Panc1 (cell line): ENCODE measurements around the gene PCNX2. TPM values are rescaled to one million over a fixed set of nuclear protein-coding genes. Genes with fewer than 3 reads are reported as not detected.

Experiments
- ATAC-seq: fragments of 200-7000 bp; cut with Tn5 transposase; 2 replicates; pipeline ENCODE4 v1.9.1; 2020; ENCODE audit warnings: mild to moderate bottlenecking, moderate library complexity
- BruUV-seq: library from RNA; stranded (reverse); fragments of 400-500 nt; replicated peaks from 2 replicates; lab custom pipeline; 2021; lab: Mats Ljungman, UMichigan
- CTCF ChIA-PET: fragments of 300-600 bp; sonication (Branson Sonifier 250); formaldehyde crosslinking; loops from one replicate; lab custom pipeline; 2022; ENCODE audit warnings: antibody characterized with exemption; lab: Charles Lee
- POLR2A ChIA-PET: fragments of 300-600 bp; sonication (Branson Sonifier 250); formaldehyde crosslinking; loops from one replicate; lab custom pipeline; 2022; ENCODE audit warnings: antibody characterized with exemption; lab: Charles Lee
- DNase-seq: peaks from one replicate; pipeline ENCODE4 v3.0.0-alpha.2; 2010; ENCODE audit warnings: low read depth, low spot score
- H3K27ac ChIP-seq: 2 replicates; pipeline ENCODE4 v1.5.1; 2011; ENCODE audit warnings: mild to moderate bottlenecking, low read length, inconsistent platforms
- H3K27me3 ChIP-seq: fragments of 200-500 bp; sonication (Bioruptor generic); 2 replicates; pipeline ENCODE4 v1.6.0; 2014; ENCODE audit warnings: low read length, inconsistent platforms; ENCODE audit not compliant: control insufficient read depth, insufficient read depth
- H3K36me3 ChIP-seq: fragments of 200-500 bp; sonication (Bioruptor generic); 2 replicates; pipeline ENCODE4 v1.5.1; 2014; ENCODE audit warnings: inconsistent platforms, mild to moderate bottlenecking, low read length, moderate library complexity; ENCODE audit not compliant: control insufficient read depth, insufficient read depth
- H3K4me1 ChIP-seq: 2 replicates; pipeline ENCODE4 v1.5.1; 2011; ENCODE audit warnings: inconsistent platforms, mild to moderate bottlenecking, low read length, moderate library complexity; ENCODE audit not compliant: control insufficient read depth, insufficient read depth
- H3K4me3 ChIP-seq, 2 experiments: 2 replicates each; pipeline ENCODE4 v1.5.1; 2011 to 2012; ENCODE audit warnings: low read depth in 2 of 2, low read length in 2 of 2, mild to moderate bottlenecking in 2 of 2, inconsistent platforms in 1 of 2, moderate library complexity in 1 of 2
- H3K9me3 ChIP-seq: fragments of 200-500 bp; sonication (Bioruptor generic); 2 replicates; pipeline ENCODE4 v1.5.1; 2014; ENCODE audit warnings: low read depth, mild to moderate bottlenecking, inconsistent platforms, low read length, moderate library complexity; ENCODE audit not compliant: control insufficient read depth, insufficient read depth
- CTCF ChIP-seq: fragments of 450-650 bp; IDR thresholded peaks from 2 replicates; pipeline ENCODE4 v1.5.1; 2017; ENCODE audit warnings: mild to moderate bottlenecking
- POLR2AphosphoS5 ChIP-seq: IDR thresholded peaks from 2 replicates; pipeline ENCODE4 v1.6.1; 2012; ENCODE audit warnings: mild to moderate bottlenecking, low read depth, low read length, moderate library complexity
- REST ChIP-seq, 2 experiments: IDR thresholded peaks; 2 replicates each; pipeline ENCODE4 v1.6.1; 2011 to 2012; ENCODE audit warnings: low read depth in 2 of 2, control low read depth in 1 of 2, low read length in 1 of 2, mild to moderate bottlenecking in 1 of 2, moderate library complexity in 1 of 2; ENCODE audit not compliant: insufficient read depth in 1 of 2
- SIN3A ChIP-seq: IDR thresholded peaks from 2 replicates; pipeline ENCODE4 v1.6.1; 2012; ENCODE audit warnings: low read depth, mild to moderate bottlenecking, low read length, moderate library complexity, borderline replicate concordance; ENCODE audit not compliant: insufficient read depth
- TCF7L2 ChIP-seq: IDR thresholded peaks from 2 replicates; pipeline ENCODE4 v1.6.1; 2011; ENCODE audit warnings: mild to moderate bottlenecking, low read depth, low read length, inconsistent platforms
- in situ Hi-C: cut with HindIII; loops from 2 replicates; pipeline ENCODE4 v1.10.0; 2016; ENCODE audit warnings: low sequenced_read_pairs, low pct_unique_long_range_greater_than_20kb
- intact Hi-C: fragments of 100-400 bp; cut with micrococcal nuclease; formaldehyde crosslinking; loops from one replicate; pipeline ENCODE4 v1.10.0; 2022; ENCODE audit not compliant: unreplicated experiment
- total RNA-seq: library from RNA; stranded (reverse); gene quantifications from one replicate; pipeline ENCODE4 v1.2.1, GENCODE V29; 2021; ENCODE audit not compliant: unreplicated experiment

Gene PCNX2
- total RNA-seq, 1 experiment from 2014 or later, result 2.6 TPM

GRCh38 chr1:232978091-232978634 lies 317.4 kb downstream of the PCNX2 start:
- ATAC-seq, result no peak

GRCh38 chr1:232974971-232975370 lies 320.6 kb downstream of the PCNX2 start:
- Histone ChIP-seq H3K4me1 (no peaks in the 10 kb centered on the region), H3K36me3 (no peaks in the 10 kb centered on the region), H3K27ac (no peak overlapping the region), H3K4me3 (no peak overlapping the region), H3K9me3 (peaks cover 20% of the 10 kb centered on the region; the same call in 1 of the 2 replicates), H3K27me3 (no peaks in the 10 kb centered on the region)
- no TSS peak for BruUV-seq
- intact Hi-C loops, result no loop called here
- TF ChIP-seq CTCF (no peak), SIN3A (no peak), POLR2AphosphoS5 (no peak), TCF7L2 (no peak), REST (IDR thresholded peaks at IDR 0.05; ENCODE audit: insufficient read depth in 1 of 2, low read depth in 2 of 2, low read length in 1 of 2) (no peak)
- in situ Hi-C loops, result no loop called here
- ChIA-PET POLR2A (interaction anchor here (0.6 kb wide), 1 partner anchor 285 kb away, joined by 9 read pairs; no protein-coding TSS in a partner anchor), CTCF (no interaction called here)
- DNase-seq, result no peak
- ATAC-seq, result no peak

More at GRCh38 chr1:232978091-232978634, 317.4 kb downstream of the PCNX2 start:
- H3K4me1 ChIP-seq, result no peaks in the 10 kb centered on the region
- no peak overlapping the region for H3K27ac ChIP-seq
- no peak for DNase-seq
- TF ChIP-seq POLR2AphosphoS5, result no peak
- TF ChIP-seq REST (IDR thresholded peaks at IDR 0.05; ENCODE audit: insufficient read depth in 1 of 2, low read depth in 2 of 2, low read length in 1 of 2), result no peak
- TF ChIP-seq SIN3A, result no peak
- no peak for TF ChIP-seq TCF7L2
- no peak for TF ChIP-seq CTCF
- no peaks in the 10 kb centered on the region for H3K36me3 ChIP-seq
- POLR2A ChIA-PET, result no interaction called here
- CTCF ChIA-PET, result no interaction called here
- H3K9me3 ChIP-seq, result peaks cover 12% of the 10 kb centered on the region; the same call in 1 of the 2 replicates
- in situ Hi-C loops, result no loop called here
- no peaks in the 10 kb centered on the region for H3K27me3 ChIP-seq
- H3K4me3 ChIP-seq, result no peak overlapping the region
- intact Hi-C loops, result no loop called here
- no TSS peak for BruUV-seq
